GM19239 (cell line): ENCODE measurements around the gene CFAP99.

Source experiments
- DNase-seq: peaks from one replicate; pipeline ENCODE4 v3.0.0; 2011; ENCODE audit warnings: low spot score; ENCODE audit not compliant: insufficient read length
- FAIRE-seq: peaks from 2 replicates; lab custom pipeline; 2011; peaks lifted over from hg19 to GRCh38; lab: Jason Lieb, UNC

Gene CFAP99

DNA sequence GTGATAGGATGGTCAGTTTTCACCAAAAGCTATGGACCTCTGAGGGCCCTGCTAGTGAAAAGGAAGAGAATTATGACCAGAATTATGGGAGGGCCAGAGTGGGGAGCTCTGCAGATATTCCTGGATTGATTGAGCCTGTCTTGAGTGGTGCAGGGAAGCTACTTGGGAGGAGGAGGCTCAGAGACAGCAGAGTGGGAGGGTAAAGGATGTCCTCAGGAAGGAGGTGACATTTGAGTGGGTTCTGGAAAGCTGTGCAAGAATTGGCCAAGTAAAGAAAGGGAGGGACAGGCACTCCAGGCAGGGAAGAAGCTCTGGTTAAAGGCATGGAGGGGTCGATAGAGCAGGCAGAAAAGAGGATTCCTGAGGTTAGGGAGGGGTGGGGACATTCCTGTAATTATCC, 74.2 kb downstream of the CFAP99 start:
- FAIRE-seq (no peak), DNase-seq (no peak)

- FAIRE-seq (no peak), DNase-seq (no peak)
Measured at GRCh38 chr4:2494992-2495391, 76.2 kb downstream of the CFAP99 start.

DNA sequence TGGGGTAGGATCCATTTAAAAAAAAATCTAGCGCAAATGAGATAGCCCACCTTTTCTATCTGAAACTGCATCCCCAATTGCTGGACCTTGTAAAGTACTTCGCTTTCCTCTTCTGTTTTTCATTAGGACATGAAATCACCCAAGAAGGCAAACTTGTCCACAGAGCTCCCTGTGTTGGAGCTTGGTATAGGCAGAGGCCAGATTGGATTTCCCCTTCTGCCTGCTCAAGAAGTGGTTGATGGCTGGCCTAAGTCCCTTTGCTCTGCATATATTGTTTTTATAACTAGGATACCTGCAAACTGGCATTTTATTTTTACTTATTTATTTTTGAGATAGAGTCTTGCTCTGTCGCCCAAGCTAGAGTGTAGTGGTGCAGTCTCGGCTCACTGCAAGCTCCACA, 78.6 kb downstream of the CFAP99 start:
- no peak for FAIRE-seq

GRCh38 chr4:2497931-2498330, 79.2 kb downstream of the CFAP99 start:
- FAIRE-seq, result peak; percentile 90
- DNase-seq, result peak; percentile 78

More for the DNA sequence above, 78.6 kb downstream of the CFAP99 start:
- DNase-seq, result no peak

- FAIRE-seq (no peak), DNase-seq (no peak)
Measured at GRCh38 chr4:2500547-2500946, 81.8 kb downstream of the CFAP99 start.

GRCh38 chr4:2501034-2501594, 82.4 kb downstream of the CFAP99 start:
- DNase-seq, result no peak
- FAIRE-seq, result no peak

DNA sequence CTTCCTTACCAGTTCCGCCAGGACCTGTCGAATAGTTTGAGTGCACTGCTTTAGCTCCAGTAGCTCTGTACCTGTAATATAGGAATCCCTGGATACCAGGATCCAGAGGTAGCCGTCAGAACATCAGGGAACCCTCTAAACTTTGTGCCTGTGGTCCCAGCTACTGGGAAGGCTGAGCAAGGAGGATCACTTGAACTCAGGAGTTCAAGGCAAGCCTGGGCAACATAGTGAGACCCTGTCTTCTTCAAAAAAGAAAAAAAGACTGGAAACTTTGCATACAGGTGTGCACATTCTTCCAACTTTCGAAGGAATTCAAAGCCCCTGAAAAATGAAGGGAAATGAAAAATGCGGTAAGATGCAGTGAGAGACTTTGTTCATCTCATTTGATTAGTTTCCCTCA, 85.1 kb downstream of the CFAP99 start:
- FAIRE-seq, result no peak
- no peak for DNase-seq

DNA sequence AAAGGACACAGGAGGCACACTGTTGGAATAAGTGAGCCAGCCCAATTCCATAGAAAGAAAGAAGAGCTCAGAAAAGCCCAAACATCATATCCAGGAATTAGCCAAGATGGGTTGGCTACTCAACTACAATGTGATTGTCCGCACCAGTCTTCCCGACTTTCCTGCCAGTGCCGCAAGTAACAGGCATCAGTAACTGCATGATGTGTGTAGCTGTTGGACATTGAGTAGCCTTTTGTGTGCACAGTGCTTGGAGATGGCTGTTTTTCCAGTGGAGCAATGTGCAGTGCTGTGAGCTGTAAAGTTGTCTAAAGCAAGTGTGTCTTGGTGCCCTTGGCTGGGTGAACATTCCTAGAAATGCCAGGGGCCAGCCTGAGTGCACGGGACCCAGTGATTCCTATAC, 88.5 kb downstream of the CFAP99 start:
- DNase-seq (no peak), FAIRE-seq (peak; percentile 14)

DNA sequence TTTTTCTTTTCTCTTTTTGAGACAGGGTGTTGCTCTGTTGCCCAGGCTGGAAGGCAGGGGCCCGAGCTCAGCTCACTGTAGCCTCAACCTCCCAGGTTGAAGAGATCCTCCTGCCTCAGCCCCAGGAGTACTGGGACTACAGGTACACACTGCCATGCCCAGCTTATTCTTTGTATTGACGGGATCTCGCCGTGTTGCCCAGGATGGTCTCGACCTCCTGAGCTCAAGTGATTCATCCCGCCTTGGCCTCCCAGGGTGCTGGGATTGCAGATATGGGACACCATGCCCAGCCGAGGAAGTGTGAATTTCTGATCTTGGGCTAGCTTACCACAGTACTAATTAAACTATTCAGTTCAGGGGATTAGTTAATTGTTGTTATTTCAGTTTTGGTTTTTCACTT, 89.1 kb downstream of the CFAP99 start:
- DNase-seq (no peak), FAIRE-seq (no peak)

- DNase-seq (no peak), FAIRE-seq (no peak)
Measured at GRCh38 chr4:2510351-2511259, 91.8 kb downstream of the CFAP99 start.

DNA sequence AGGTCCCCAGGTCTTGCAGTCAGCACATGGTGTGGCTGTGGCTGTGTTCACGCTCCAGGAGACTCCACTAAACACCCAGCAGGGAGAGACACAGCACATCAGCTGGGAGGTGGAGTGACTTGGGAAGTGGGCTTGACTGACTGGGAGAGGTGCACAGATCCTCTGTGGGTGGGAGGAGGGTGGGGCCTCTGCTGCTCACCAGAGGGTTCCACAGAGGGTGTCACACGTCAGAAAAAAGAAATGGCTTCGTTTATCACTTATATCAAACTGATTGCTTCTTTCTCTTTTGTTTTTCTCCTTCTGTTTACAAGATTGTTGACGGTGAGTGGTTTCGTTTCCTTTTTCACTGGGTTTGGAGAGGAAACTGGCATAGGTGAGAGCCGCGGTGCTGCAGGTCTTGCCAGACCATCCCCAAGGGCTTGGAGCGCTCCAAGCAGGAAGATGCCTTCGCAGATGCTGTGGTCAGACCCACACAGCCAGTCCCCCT, 92.9 kb downstream of the CFAP99 start:
- no peak for FAIRE-seq

More for the DNA sequence above, 92.9 kb downstream of the CFAP99 start:
- DNase-seq, result no peak
